IPS-15b (cell line): ENCODE results near the gene ZSCAN12.

Experiments
- H3K27me3 ChIP-seq: one replicate; pipeline ENCODE4 v1.6.1; 2013; ENCODE audit warnings: low read length; ENCODE audit not compliant: control insufficient read depth, insufficient read depth
- H3K36me3 ChIP-seq: one replicate; pipeline ENCODE4 v1.6.1; 2013; ENCODE audit warnings: low read length; ENCODE audit not compliant: control insufficient read depth, insufficient read depth
- H3K4me1 ChIP-seq: one replicate; pipeline ENCODE4 v1.6.1; 2013; ENCODE audit warnings: mild to moderate bottlenecking, low read length; ENCODE audit not compliant: control insufficient read depth, insufficient read depth
- H3K4me3 ChIP-seq: one replicate; pipeline ENCODE4 v1.5.1; 2013; ENCODE audit warnings: low read depth, low read length
- H3K9ac ChIP-seq: one replicate; pipeline ENCODE4 v1.6.1; 2013; ENCODE audit warnings: low read depth, mild to moderate bottlenecking, low read length
- H3K9me3 ChIP-seq: one replicate; pipeline ENCODE4 v1.6.1; 2013; ENCODE audit warnings: mild to moderate bottlenecking, low read length; ENCODE audit not compliant: control insufficient read depth, insufficient read depth

Gene ZSCAN12

DNA sequence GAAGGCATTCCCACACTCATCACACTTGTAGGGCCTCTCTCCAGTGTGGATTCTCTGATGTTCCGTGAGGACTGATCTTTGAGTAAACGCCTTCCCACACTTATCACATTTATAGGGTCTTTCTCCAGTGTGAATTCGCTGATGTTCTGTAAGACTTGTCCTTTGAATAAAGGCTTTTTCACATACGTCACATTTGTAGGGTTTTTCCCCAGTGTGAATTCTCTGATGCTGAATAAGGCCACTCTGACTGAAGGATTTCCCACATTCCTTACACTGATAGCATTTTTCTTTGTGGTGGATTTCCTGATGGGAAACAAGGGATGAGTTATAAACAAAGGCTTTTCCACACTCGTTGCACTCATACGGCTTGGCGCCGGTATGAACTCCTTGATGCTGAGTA, 8.9 kb downstream of the ZSCAN12 start:
- no peaks in the 10 kb centered on the region for H3K27me3 ChIP-seq
- no peaks in the 10 kb centered on the region for H3K4me1 ChIP-seq
- H3K9ac ChIP-seq, result no peak overlapping the region
- H3K9me3 ChIP-seq, result no peaks in the 10 kb centered on the region
- no peaks in the 10 kb centered on the region for H3K36me3 ChIP-seq
- H3K4me3 ChIP-seq, result no peak overlapping the region

- H3K36me3 ChIP-seq, result no peaks in the 10 kb centered on the region
- no peaks in the 10 kb centered on the region for H3K27me3 ChIP-seq
- peak overlapping the region; percentile 34 for H3K4me3 ChIP-seq
- H3K9ac ChIP-seq, result no peak overlapping the region
- H3K4me1 ChIP-seq, result peaks cover 4% of the 10 kb centered on the region
- H3K9me3 ChIP-seq, result no peaks in the 10 kb centered on the region
Measured at GRCh38 chr6:28384143-28384533, 15.4 kb downstream of the ZSCAN12 start.

- peak overlapping the region; percentile 34 for H3K4me3 ChIP-seq
- no peaks in the 10 kb centered on the region for H3K9me3 ChIP-seq
- H3K9ac ChIP-seq, result peak overlapping the region; percentile 13
- H3K36me3 ChIP-seq, result no peaks in the 10 kb centered on the region
- H3K27me3 ChIP-seq, result no peaks in the 10 kb centered on the region
- peaks cover 4% of the 10 kb centered on the region for H3K4me1 ChIP-seq
Measured at GRCh38 chr6:28383235-28384142, 16.1 kb downstream of the ZSCAN12 start.

DNA sequence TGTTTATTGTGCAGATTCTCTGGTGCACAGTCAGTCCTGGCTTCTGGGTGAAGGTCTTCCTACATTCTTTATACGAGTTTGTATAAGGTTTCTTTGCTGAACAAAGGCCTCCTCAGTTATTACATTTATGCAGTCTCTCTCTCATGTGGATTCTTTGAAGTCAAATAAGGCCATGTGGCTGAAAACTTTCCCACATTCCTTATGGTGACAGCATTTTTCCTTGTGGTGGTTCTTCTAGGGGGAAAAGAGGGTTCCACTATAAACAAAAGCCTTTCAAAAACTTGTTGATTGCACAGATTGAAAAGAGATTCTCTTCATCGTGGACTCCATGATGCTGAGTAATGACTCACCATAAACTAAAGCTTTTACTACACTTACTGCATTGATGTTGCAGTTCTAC, 19.2 kb downstream of the ZSCAN12 start:
- H3K9me3 ChIP-seq, result no peaks in the 10 kb centered on the region
- H3K9ac ChIP-seq, result no peak overlapping the region
- H3K27me3 ChIP-seq, result no peaks in the 10 kb centered on the region
- no peak overlapping the region for H3K4me3 ChIP-seq
- no peaks in the 10 kb centered on the region for H3K36me3 ChIP-seq
- peaks cover 6% of the 10 kb centered on the region for H3K4me1 ChIP-seq

- Histone ChIP-seq H3K4me1 (peaks cover 2% of the 10 kb centered on the region), H3K27me3 (no peaks in the 10 kb centered on the region), H3K36me3 (no peaks in the 10 kb centered on the region), H3K4me3 (no peak overlapping the region), H3K9me3 (no peaks in the 10 kb centered on the region), H3K9ac (no peak overlapping the region)
Measured at GRCh38 chr6:28378644-28379043, 20.9 kb downstream of the ZSCAN12 start.

DNA sequence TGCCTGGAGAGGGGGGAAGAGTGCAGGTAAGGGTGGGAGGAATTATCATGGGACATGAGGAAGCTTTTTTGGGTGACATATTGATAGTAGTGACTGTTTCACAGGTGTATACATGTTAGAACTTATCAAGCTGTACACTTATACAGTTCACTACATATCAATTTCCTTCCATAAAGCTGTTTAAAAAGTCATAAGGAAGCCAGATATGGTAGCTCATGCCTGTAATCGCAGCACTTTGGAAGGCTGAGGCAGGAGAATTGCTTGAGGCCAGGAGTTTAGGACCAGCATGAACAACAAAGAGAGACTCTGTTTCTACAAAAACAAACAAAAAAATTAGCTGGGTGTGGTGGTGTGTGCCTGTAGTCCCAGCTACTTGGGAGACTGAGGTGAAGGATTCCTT, 21.7 kb downstream of the ZSCAN12 start:
- H3K4me1 ChIP-seq, result peaks cover 2% of the 10 kb centered on the region
- H3K4me3 ChIP-seq, result no peak overlapping the region
- H3K36me3 ChIP-seq, result no peaks in the 10 kb centered on the region
- no peaks in the 10 kb centered on the region for H3K9me3 ChIP-seq
- H3K27me3 ChIP-seq, result no peaks in the 10 kb centered on the region
- no peak overlapping the region for H3K9ac ChIP-seq

DNA sequence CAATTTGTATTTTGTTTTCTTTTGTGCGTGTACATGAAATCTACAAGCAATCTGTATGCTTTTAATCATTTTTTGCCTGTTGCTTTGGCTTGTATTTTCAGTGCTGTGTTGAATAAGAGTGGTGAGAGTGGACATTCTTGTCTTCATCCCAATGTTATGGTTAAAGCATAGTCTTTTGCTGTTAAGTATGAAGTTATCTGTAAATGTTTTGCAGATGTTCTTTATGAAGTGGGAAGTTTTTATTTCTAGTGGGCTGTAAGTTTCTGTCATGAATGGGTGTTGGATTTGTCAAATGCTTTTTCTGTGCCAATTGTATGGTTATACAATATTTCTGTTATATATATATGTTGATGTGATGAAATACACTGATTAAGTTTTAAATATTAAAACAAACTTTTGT, 25.6 kb downstream of the ZSCAN12 start:
- Histone ChIP-seq H3K4me1 (peaks cover 2% of the 10 kb centered on the region), H3K4me3 (no peak overlapping the region), H3K9me3 (no peaks in the 10 kb centered on the region), H3K9ac (no peak overlapping the region), H3K36me3 (no peaks in the 10 kb centered on the region), H3K27me3 (no peaks in the 10 kb centered on the region)

- H3K4me1 ChIP-seq, result no peaks in the 10 kb centered on the region
- H3K4me3 ChIP-seq, result no peak overlapping the region
- H3K9me3 ChIP-seq, result no peaks in the 10 kb centered on the region
- no peak overlapping the region for H3K9ac ChIP-seq
- no peaks in the 10 kb centered on the region for H3K36me3 ChIP-seq
- no peaks in the 10 kb centered on the region for H3K27me3 ChIP-seq
Measured at GRCh38 chr6:28371706-28372451, 27.7 kb downstream of the ZSCAN12 start.

GRCh38 chr6:28371280-28371679, 28.3 kb downstream of the ZSCAN12 start:
- Histone ChIP-seq H3K4me3 (no peak overlapping the region), H3K9me3 (no peaks in the 10 kb centered on the region), H3K36me3 (peaks cover 3% of the 10 kb centered on the region), H3K9ac (no peak overlapping the region), H3K4me1 (no peaks in the 10 kb centered on the region), H3K27me3 (no peaks in the 10 kb centered on the region)

DNA sequence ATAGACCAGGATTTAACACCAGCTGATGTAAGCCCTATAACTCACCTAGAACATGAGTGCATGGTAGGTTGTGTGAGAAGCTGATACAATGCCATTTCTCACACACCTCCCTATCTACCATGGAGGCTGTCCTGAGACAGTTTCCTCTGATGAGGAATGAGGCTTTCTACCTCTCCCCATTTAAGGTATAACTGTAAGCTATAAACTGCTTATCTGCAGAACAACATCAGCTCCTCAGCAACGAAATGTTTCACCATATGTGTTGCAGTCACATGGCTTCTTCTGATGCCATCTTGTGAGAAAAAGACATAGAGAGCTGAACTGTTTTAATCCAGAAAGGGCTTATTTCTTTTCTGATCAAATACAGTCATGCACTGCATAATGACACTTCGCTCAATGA, 29.1 kb downstream of the ZSCAN12 start:
- no peak overlapping the region for H3K9ac ChIP-seq
- H3K4me1 ChIP-seq, result no peaks in the 10 kb centered on the region
- H3K9me3 ChIP-seq, result no peaks in the 10 kb centered on the region
- H3K27me3 ChIP-seq, result no peaks in the 10 kb centered on the region
- H3K36me3 ChIP-seq, result peaks cover 9% of the 10 kb centered on the region
- no peak overlapping the region for H3K4me3 ChIP-seq

DNA sequence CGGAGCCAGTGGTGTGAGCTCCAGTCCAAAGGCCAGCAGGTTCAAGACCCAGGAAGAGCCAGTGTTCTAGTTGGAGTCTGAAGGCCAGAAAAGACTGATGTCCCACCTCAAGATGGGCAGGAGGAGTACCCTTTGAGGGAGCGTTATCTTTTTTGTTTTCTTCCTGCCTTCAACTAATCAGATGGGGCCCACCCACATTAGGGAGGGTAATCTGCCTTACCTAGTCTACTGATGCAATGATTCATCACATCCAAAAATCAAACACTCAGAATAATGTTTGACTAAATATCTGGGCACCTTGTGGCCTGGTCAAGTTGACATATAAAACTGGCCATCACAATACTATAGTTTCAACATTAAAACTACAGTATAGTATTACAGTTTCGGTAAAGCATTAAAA, 30.1 kb downstream of the ZSCAN12 start:
- H3K36me3 ChIP-seq, result peaks cover 16% of the 10 kb centered on the region
- H3K9me3 ChIP-seq, result no peaks in the 10 kb centered on the region
- no peak overlapping the region for H3K9ac ChIP-seq
- no peak overlapping the region for H3K4me3 ChIP-seq
- H3K27me3 ChIP-seq, result no peaks in the 10 kb centered on the region
- no peaks in the 10 kb centered on the region for H3K4me1 ChIP-seq

- no peak overlapping the region for H3K9ac ChIP-seq
- H3K4me3 ChIP-seq, result no peak overlapping the region
- H3K9me3 ChIP-seq, result no peaks in the 10 kb centered on the region
- no peaks in the 10 kb centered on the region for H3K27me3 ChIP-seq
- no peaks in the 10 kb centered on the region for H3K4me1 ChIP-seq
- H3K36me3 ChIP-seq, result peaks cover 16% of the 10 kb centered on the region
Measured at GRCh38 chr6:28368522-28368921, 31.0 kb downstream of the ZSCAN12 start.
